HepG2 (cell line): Measurements from ENCODE around the gene TPST1. TPM values are rescaled to one million over a fixed set of nuclear protein-coding genes. Genes with fewer than 3 reads are reported as not detected.

ENCODE experiments used
- ATAC-seq: fragments of 200-7000 bp; cut with Tn5 transposase; 3 replicates; pipeline ENCODE4 v1.9.1; 2020; ENCODE audit warnings: mild to moderate bottlenecking, moderate library complexity
- BruUV-seq: library from RNA; stranded (reverse); fragments of 400-500 nt; replicated peaks from 2 replicates; lab custom pipeline; 2021; lab: Mats Ljungman, UMichigan
- CTCF ChIA-PET: fragments of 300-600 bp; formaldehyde crosslinking; extraction: SDS; loops from one replicate; lab custom pipeline; 2021; ENCODE audit warnings: low total read pairs, inconsistent platforms, low intra/inter-chr PET ratio; lab: Yijun Ruan, JAX
- POLR2A ChIA-PET: fragments of 350-600 bp; sonication (Branson Sonifier 250); formaldehyde crosslinking; loops from one replicate; lab custom pipeline; 2020; ENCODE audit warnings: antibody characterized with exemption, inconsistent platforms; lab: Yijun Ruan, JAX
- DNase-seq: peaks from one replicate; pipeline ENCODE4 v3.0.0-alpha.2; 2015; ENCODE audit warnings: low spot score
- FAIRE-seq: peaks from 3 replicates; lab custom pipeline; 2011; peaks lifted over from hg19 to GRCh38; lab: Jason Lieb, UNC
- H2AFZ ChIP-seq: one replicate; pipeline ENCODE4 v1.6.1; 2011; ENCODE audit warnings: low read length, inconsistent platforms
- H3K27ac ChIP-seq: fragments of 300-600 bp; 3 replicates; pipeline ENCODE4 v1.8.0; 2011; ENCODE audit warnings: mixed run types, mild to moderate bottlenecking, mixed read lengths, low read length, inconsistent platforms; ENCODE audit not compliant: insufficient read depth; ENCODE audit errors: extremely low read length
- H3K27me3 ChIP-seq, 2 experiments: fragments of 200-600 bp in 1 of 2; 2 replicates in 1 of 2; 3 replicates in 1 of 2; pipeline versions ENCODE4 v1.6.0 to v1.8.0; 2011; ENCODE audit warnings: low read length in 2 of 2, mild to moderate bottlenecking in 2 of 2, moderate library complexity in 2 of 2, inconsistent platforms in 1 of 2; ENCODE audit not compliant: insufficient read depth in 2 of 2, control insufficient read depth in 1 of 2
- H3K36me3 ChIP-seq, 2 experiments: fragments of 200-600 bp in 1 of 2; replicated peaks in 1 of 2; 2 replicates in 1 of 2; 3 replicates in 1 of 2; pipeline versions ENCODE4 v1.5.1 to v1.8.0; 2011; ENCODE audit warnings: low read length in 2 of 2, inconsistent platforms in 1 of 2; ENCODE audit not compliant: insufficient read depth in 2 of 2, control insufficient read depth in 1 of 2
- H3K4me1 ChIP-seq: 2 replicates; pipeline ENCODE4 v1.5.1; 2012; ENCODE audit warnings: low read length, inconsistent platforms; ENCODE audit not compliant: insufficient read depth
- H3K4me2 ChIP-seq: 2 replicates; pipeline ENCODE4 v1.6.0; 2011; ENCODE audit warnings: low read depth, low read length, inconsistent platforms
- H3K4me3 ChIP-seq, 3 experiments: fragments of 200-600 bp in 1 of 3; sonication (generic), shearing (Covaris generic) in 1 of 3; replicated peaks in 1 of 3; 2 replicates each; pipeline ENCODE4 v1.5.1; 2011 to 2016; ENCODE audit warnings: low read length in 3 of 3, inconsistent platforms in 2 of 3, low read depth in 2 of 3, mild to moderate bottlenecking in 2 of 3, control low read depth in 1 of 3, mixed read lengths in 1 of 3; ENCODE audit not compliant: insufficient read depth in 1 of 3
- H3K79me2 ChIP-seq: one replicate; pipeline ENCODE4 v1.6.1; 2011; ENCODE audit warnings: low read length, inconsistent platforms; ENCODE audit not compliant: insufficient read depth
- H3K9ac ChIP-seq: 2 replicates; pipeline ENCODE4 v1.6.0; 2011; ENCODE audit warnings: mild to moderate bottlenecking, low read depth, low read length, inconsistent platforms; ENCODE audit not compliant: insufficient read depth
- H3K9me3 ChIP-seq: 2 replicates; pipeline ENCODE4 v1.5.1; 2012; ENCODE audit warnings: mild to moderate bottlenecking, low read length
- H4K20me1 ChIP-seq: 2 replicates; pipeline ENCODE4 v1.6.0; 2011; ENCODE audit warnings: inconsistent platforms, mild to moderate bottlenecking, low read length, moderate library complexity; ENCODE audit not compliant: insufficient read depth
- BRCA1 ChIP-seq: sonication (generic); formaldehyde crosslinking; IDR thresholded peaks from 2 replicates; pipeline ENCODE4 v1.4.0; 2020; ENCODE audit warnings: missing genetic modification reagents
- CEBPB ChIP-seq: IDR thresholded peaks from 2 replicates; pipeline ENCODE4 v1.6.1; 2011; ENCODE audit warnings: low read depth, low read length, improper control_type of control experiment, borderline replicate concordance
- EZH2 ChIP-seq: conservative IDR thresholded peaks from 2 replicates; pipeline ENCODE4 v1.6.1; 2012; ENCODE audit warnings: mild to moderate bottlenecking, low read depth, low read length, moderate library complexity
- IRF2 ChIP-seq: IDR thresholded peaks from 2 replicates; pipeline ENCODE4 v1.6.1; 2018; ENCODE audit warnings: missing genetic modification reagents, missing compliant biosample characterization
- MXD4 ChIP-seq: IDR thresholded peaks from 2 replicates; pipeline ENCODE4 v1.6.1; 2016; ENCODE audit warnings: mild to moderate bottlenecking, missing biosample characterization, missing genetic modification reagents
- NFE2L2 ChIP-seq: fragments of 150-350 bp; IDR thresholded peaks from 2 replicates; pipeline ENCODE4 v1.6.1; 2014; ENCODE audit warnings: low read length
- POLR2A ChIP-seq, 2 experiments: IDR thresholded peaks; 2 replicates each; pipeline ENCODE4 v1.6.1; 2011; ENCODE audit warnings: low read depth in 2 of 2, low read length in 2 of 2, mild to moderate bottlenecking in 1 of 2, moderate library complexity in 1 of 2; ENCODE audit not compliant: insufficient read depth in 1 of 2
- TIGD3 ChIP-seq: sonication (generic); formaldehyde crosslinking; IDR thresholded peaks from 2 replicates; pipeline ENCODE4 v1.5.1; 2020; ENCODE audit warnings: mild to moderate bottlenecking, missing genetic modification reagents, borderline replicate concordance
- XRCC5 ChIP-seq: fragments of 200-400 bp; formaldehyde crosslinking; optimal IDR thresholded peaks from 2 replicates; pipeline ENCODE3; 2017; ENCODE audit warnings: mild to moderate bottlenecking, low read length
- ZBTB43 ChIP-seq: sonication (generic); formaldehyde crosslinking; conservative IDR thresholded peaks from 2 replicates; pipeline ENCODE4 v1.4.0; 2020; ENCODE audit warnings: missing genetic modification reagents
- ZNF160 ChIP-seq: sonication (generic); formaldehyde crosslinking; IDR thresholded peaks from 2 replicates; pipeline ENCODE4 v1.8.0; 2022; ENCODE audit warnings: mild to moderate bottlenecking, inconsistent platforms, missing genetic modification reagents
- ZNF383 ChIP-seq: sonication (generic); formaldehyde crosslinking; IDR thresholded peaks from 2 replicates; pipeline ENCODE4 v1.4.0; 2020; ENCODE audit warnings: missing genetic modification reagents, mild to moderate bottlenecking, borderline replicate concordance
- ZNF761 ChIP-seq: sonication (generic); formaldehyde crosslinking; conservative IDR thresholded peaks from 2 replicates; pipeline ENCODE4 v1.4.0; 2020; ENCODE audit warnings: mild to moderate bottlenecking, missing genetic modification reagents
- ZNF780A ChIP-seq: sonication (generic); formaldehyde crosslinking; IDR thresholded peaks from 2 replicates; pipeline ENCODE4 v1.8.0; 2022; ENCODE audit warnings: mild to moderate bottlenecking, missing genetic modification reagents, moderate library complexity
- WGBS: methylation state at CpG from one replicate; pipeline ENCODE4 v1.1.6; 2017; ENCODE audit warnings: low lambda C conversion rate; 5-methylcytosine and 5-hydroxymethylcytosine counted together
- in situ Hi-C: cut with HindIII; loops from 2 replicates; pipeline ENCODE4 v1.10.0; 2017; ENCODE audit warnings: low pct_unique_long_range_greater_than_20kb; ENCODE audit not compliant: extremely low pct_ligation_motif_present
- intact Hi-C: fragments of 100-400 bp; cut with micrococcal nuclease; formaldehyde crosslinking; loops from one replicate; pipeline ENCODE4 v1.10.0; 2022; ENCODE audit not compliant: unreplicated experiment
- polyA plus RNA-seq, 8 experiments: library from polyadenylated mRNA; depleted of rRNA in 3 of 8; stranded (reverse) in 7 of 8; unstranded in 1 of 8; fragments of >200 nt; fragmentation: Illumina TruSeq in 4 of 8; extraction: Trizol in 4 of 8; gene quantifications; 2 replicates each; pipeline versions ENCODE4 v1.2.1 to v1.2.3, GENCODE V29; 2011 to 2016; ENCODE audit warnings: low read depth in 4 of 8, missing spikeins in 1 of 8, mixed read lengths in 1 of 8; ENCODE audit not compliant: insufficient read depth in 1 of 8
- total RNA-seq, 5 experiments: library from RNA; depleted of rRNA; stranded (reverse); fragments of >200 nt; fragmentation: Illumina TruSeq; extraction: Trizol; gene quantifications; 2 replicates each; pipeline ENCODE4 v1.2.3, GENCODE V29; 2016; ENCODE audit warnings: low read depth in 1 of 5
- TF ChIP-seq, protein P1 (sequence below): sonication (generic); formaldehyde crosslinking; IDR thresholded peaks from 2 replicates; pipeline ENCODE4 v1.4.0; 2020; ENCODE audit warnings: missing genetic modification reagents; ENCODE audit errors: not compliant biosample characterization
- TF ChIP-seq, protein P2 (sequence below): sonication (generic); formaldehyde crosslinking; IDR thresholded peaks from 2 replicates; pipeline ENCODE4 v1.8.1; 2023; ENCODE audit warnings: mild to moderate bottlenecking, missing genetic modification reagents

The TPST1 gene
- total and polyA plus RNA-seq, 2 of the 13 experiments (the other 11 are each of a cell fraction or from before 2014, with no cell fraction given) = 24.3 to 34.1 TPM

- no peaks in the 10 kb centered on the region for H4K20me1 ChIP-seq
- H3K9ac ChIP-seq = no peak overlapping the region
- POLR2A ChIA-PET = no interaction called here
- no peaks in the 10 kb centered on the region for H3K27me3 ChIP-seq
- H3K79me2 ChIP-seq = no peaks in the 10 kb centered on the region
- no peak overlapping the region for H2AFZ ChIP-seq
- TF ChIP-seq TIGD3 (CRISPR knock-in tag) (no peak), ZBTB43 (CRISPR knock-in tag) (no peak), BRCA1 (CRISPR knock-in tag) (no peak), ZNF160 (no peak), IRF2 (no peak), XRCC5 (no peak), ZNF780A (CRISPR knock-in tag) (no peak), EZH2 (no peak), ZNF383 (CRISPR knock-in tag) (no peak), MXD4 (CRISPR knock-in tag) (no peak), POLR2A (IDR thresholded peaks at IDR 0.05; ENCODE audit: insufficient read depth in 1 of 2, low read depth in 2 of 2, low read length in 2 of 2) (no peak), CEBPB (no peak), ZNF761 (CRISPR knock-in tag) (no peak), NFE2L2 (no peak)
- TF ChIP-seq, protein P1, sequence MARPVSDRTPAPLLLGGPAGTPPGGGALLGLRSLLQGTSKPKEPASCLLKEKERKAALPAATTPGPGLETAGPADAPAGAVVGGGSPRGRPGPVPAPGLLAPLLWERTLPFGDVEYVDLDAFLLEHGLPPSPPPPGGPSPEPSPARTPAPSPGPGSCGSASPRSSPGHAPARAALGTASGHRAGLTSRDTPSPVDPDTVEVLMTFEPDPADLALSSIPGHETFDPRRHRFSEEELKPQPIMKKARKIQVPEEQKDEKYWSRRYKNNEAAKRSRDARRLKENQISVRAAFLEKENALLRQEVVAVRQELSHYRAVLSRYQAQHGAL (CRISPR knock-in tag) = no peak
- TF ChIP-seq, protein P2, sequence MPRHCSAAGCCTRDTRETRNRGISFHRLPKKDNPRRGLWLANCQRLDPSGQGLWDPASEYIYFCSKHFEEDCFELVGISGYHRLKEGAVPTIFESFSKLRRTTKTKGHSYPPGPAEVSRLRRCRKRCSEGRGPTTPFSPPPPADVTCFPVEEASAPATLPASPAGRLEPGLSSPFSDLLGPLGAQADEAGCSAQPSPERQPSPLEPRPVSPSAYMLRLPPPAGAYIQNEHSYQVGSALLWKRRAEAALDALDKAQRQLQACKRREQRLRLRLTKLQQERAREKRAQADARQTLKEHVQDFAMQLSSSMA (CRISPR knock-in tag) = no peak
- TF ChIP-seq, all 625 proteins: peak for 0
- Histone ChIP-seq H3K36me3 (peaks cover 5 to 6% of the 10 kb centered on the region in 2 experiments; a peak in 3 of 5 replicates), H3K27ac (no peak overlapping the region), H3K4me1 (peaks cover 20% of the 10 kb centered on the region), H3K4me3 (no peak overlapping the region), H3K4me2 (no peak overlapping the region), H3K9me3 (no peaks in the 10 kb centered on the region)
- no TSS peak for BruUV-seq
- CTCF ChIA-PET = no interaction called here
- no peak for FAIRE-seq
- 98% methylated on average over 29 of the region's 32 CpGs for WGBS
- ATAC-seq = no peak; the same call in 2 of the 3 replicates
- no peak for DNase-seq
- intact Hi-C loops = no loop called here
- in situ Hi-C loops = no loop called here
Measured at GRCh38 chr7:66377045-66377444, 171.9 kb downstream of the TPST1 start.
